Brain microvascular endothelial cell (primary cell): ENCODE data around the gene SHTN1.

Experiments used
- DNase-seq: peaks from one replicate; pipeline ENCODE4 v3.0.0-alpha.2; 2020
- H3K27ac ChIP-seq: fragments of 250-450 bp; sonication (Bioruptor Pico); 2 replicates; pipeline ENCODE4 v1.5.1; 2020; ENCODE audit warnings: mild to moderate bottlenecking, moderate library complexity
- H3K27me3 ChIP-seq: fragments of 250-450 bp; sonication (Bioruptor Pico); replicated peaks from 2 replicates; pipeline ENCODE4 v1.5.1; 2020; ENCODE audit warnings: mild to moderate bottlenecking
- H3K36me3 ChIP-seq: fragments of 250-450 bp; sonication (Bioruptor Pico); replicated peaks from 2 replicates; pipeline ENCODE4 v1.5.1; 2020; ENCODE audit warnings: mild to moderate bottlenecking
- H3K4me3 ChIP-seq: 2 replicates; pipeline ENCODE4 v1.5.1; 2011; ENCODE audit warnings: low read depth, mild to moderate bottlenecking, control low read depth, low read length, moderate library complexity
- in situ Hi-C: cut with HindIII; loops from 2 replicates; pipeline ENCODE4 v1.10.0; 2017; ENCODE audit warnings: low sequenced_read_pairs, low pct_ligation_motif_present
- TF ChIP-seq, protein P1 (sequence below): IDR thresholded peaks from 2 replicates; pipeline ENCODE4 v1.5.1; 2011; ENCODE audit warnings: low read depth, mild to moderate bottlenecking, moderate library complexity, low read length, control low read depth, inconsistent platforms; ENCODE audit errors: missing control alignments

The SHTN1 gene

DNA sequence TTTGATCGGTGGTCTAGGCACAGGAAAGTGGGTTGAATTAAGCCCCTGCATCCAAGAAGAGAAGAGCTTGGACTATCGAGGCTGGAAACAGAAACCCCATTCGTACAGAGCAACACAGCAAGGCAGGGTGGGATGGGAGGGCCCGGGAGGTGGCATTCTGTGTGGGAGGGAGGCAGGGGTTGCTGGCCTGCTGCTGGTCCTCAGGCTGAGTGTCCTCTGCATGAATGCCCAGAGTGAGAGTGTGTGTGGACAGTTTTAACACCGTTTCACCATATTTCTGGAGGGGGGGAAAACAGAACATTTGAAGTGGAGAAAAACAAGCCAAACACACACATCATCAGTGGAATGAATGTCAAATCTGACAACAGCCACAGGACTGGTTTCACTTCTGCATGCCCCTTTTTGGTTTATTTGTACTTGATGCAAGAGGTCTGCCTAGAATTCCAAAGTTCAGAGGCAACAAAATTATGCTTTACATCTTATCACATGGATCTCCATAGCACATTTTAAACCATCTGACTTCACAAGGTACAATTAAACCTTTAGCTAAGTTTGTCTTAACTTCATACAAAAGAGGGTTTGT is 166.8 kb downstream of the SHTN1 start:
- Histone ChIP-seq H3K27me3 (peaks cover 2% of the 10 kb centered on the region), H3K36me3 (no peaks in the 10 kb centered on the region), H3K4me3 (no peak overlapping the region), H3K27ac (no peak overlapping the region)
- TF ChIP-seq, protein P1, sequence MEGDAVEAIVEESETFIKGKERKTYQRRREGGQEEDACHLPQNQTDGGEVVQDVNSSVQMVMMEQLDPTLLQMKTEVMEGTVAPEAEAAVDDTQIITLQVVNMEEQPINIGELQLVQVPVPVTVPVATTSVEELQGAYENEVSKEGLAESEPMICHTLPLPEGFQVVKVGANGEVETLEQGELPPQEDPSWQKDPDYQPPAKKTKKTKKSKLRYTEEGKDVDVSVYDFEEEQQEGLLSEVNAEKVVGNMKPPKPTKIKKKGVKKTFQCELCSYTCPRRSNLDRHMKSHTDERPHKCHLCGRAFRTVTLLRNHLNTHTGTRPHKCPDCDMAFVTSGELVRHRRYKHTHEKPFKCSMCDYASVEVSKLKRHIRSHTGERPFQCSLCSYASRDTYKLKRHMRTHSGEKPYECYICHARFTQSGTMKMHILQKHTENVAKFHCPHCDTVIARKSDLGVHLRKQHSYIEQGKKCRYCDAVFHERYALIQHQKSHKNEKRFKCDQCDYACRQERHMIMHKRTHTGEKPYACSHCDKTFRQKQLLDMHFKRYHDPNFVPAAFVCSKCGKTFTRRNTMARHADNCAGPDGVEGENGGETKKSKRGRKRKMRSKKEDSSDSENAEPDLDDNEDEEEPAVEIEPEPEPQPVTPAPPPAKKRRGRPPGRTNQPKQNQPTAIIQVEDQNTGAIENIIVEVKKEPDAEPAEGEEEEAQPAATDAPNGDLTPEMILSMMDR: no peak
- no peak for DNase-seq
- in situ Hi-C loops: no loop called here

DNA sequence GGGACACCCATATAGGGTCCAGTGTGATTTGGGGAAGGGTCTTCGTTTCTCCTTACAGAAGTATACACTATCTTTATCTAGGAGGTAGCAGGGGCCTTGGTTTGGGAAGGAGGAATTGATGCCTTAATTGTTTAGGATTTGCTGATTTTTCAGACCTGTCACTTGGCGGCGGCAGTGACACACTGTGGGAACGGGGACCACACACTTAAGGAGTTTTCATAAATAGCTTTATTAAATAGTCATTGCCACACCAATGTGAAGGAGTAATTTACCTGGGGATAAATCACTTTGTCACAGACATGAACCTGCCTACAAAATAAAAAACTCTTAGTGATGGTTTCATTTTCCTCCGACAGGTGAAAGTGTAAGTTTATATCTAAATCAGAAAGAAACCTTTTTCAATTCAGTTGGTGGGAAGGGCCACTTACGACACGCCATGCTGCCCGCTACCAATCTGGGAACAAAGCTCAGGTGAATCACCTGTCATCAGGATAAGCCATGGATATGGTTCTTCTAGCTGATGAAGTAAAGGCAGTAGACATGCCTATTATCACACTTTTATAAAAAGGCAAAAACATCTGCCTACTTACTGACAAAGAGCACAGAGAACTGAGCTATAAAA is 168.0 kb downstream of the SHTN1 start:
- in situ Hi-C loops: no loop called here
- TF ChIP-seq, protein P1: peak; percentile 65
- H3K4me3 ChIP-seq: no peak overlapping the region
- H3K36me3 ChIP-seq: no peaks in the 10 kb centered on the region
- peaks cover 2% of the 10 kb centered on the region for H3K27me3 ChIP-seq
- H3K27ac ChIP-seq: no peak overlapping the region
- DNase-seq: no peak

DNA sequence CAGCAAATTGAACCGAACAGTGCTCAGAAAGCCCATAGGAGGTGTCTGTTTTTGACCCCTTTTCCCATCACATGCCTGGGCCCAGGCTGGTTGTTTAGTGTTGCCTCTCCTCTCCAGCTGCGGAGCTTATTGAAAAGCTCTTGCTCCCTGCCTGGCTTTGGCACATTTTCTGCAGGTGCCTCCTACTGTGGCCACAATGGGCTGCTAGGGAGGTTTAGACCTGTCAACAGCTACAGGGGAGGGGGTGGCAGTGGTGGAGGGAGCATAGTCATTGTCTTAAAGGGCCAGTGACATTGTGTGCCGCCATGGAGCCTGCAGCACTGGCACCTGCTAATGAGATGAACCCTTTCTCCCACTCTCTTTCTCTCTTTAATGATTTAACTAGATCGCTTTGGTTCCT is 168.9 kb downstream of the SHTN1 start:
- H3K27ac ChIP-seq: no peak overlapping the region

DNA sequence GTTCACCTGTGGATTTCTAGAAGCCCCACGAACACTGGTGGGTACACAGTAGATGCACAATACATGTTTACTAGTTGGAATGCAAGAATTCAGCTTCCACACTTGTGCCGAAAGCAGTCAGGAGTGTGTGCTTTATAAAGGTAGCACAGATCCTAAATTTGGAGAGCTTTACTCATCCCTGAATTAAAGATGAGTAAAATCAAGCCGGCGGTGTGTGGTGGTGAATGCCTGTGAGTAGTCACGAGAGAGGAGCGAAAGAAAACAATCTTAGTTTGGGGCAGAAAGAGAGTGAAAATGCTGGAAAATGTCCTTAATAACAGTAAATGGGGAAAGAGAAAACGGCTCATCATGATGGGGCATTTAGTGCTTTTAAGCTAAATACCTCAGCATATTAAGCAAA is 169.3 kb downstream of the SHTN1 start:
- Histone ChIP-seq H3K27ac (no peak overlapping the region), H3K4me3 (no peak overlapping the region), H3K27me3 (peaks cover 2% of the 10 kb centered on the region), H3K36me3 (no peaks in the 10 kb centered on the region)
- TF ChIP-seq, protein P1: no peak
- no peak for DNase-seq
- in situ Hi-C loops: no loop called here

More for the DNA sequence above, 168.9 kb downstream of the SHTN1 start:
- TF ChIP-seq, protein P1: no peak
- in situ Hi-C loops: no loop called here
- Histone ChIP-seq H3K4me3 (no peak overlapping the region), H3K36me3 (no peaks in the 10 kb centered on the region), H3K27me3 (peaks cover 2% of the 10 kb centered on the region)
- DNase-seq: no peak

DNA sequence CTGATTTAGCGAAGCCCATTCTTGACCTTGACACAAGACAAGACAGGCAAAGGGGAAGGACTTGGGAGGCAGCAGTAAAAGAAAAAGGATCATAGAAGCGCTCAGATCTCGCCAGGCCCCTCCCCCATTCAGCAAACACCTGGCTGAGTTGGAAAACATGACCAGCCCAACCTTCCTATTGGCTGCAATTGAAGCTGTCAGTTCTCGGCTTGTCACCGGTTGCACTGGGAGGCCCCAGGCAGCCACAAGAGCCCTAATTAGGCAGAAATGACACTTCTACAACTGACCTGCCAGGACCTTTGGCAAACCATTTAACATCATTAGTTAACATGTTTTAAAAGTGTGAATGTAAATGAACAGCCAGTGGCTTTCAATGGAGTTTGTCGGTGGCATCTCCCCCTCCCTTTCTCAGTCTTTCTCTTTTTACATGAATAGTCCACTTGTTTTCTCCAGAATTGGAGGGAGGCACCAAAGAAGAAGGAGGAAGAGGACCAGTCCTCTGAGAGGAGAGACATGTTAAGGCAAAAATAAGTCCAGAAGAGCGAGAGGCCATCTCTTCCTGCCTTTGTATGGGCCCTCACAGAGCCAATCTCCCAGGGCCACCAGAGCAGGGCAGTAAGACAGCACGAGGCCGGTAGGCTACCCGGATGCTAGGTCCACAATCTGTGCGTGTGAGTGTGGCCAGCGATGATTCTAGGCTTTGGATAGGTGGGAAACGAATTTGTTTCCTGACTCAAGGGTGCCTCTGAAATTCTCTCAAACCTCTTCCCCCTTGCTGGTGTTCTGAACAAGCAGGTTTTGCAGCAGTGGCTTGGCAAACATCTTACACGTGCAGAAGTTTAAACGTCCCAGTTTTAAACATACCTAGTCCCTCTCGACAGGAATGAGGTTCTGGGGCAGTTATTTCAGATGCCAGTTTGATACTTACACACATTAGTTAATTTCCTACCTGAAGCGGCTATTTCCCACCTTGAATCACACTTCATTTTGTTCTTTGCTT is 170.7 kb downstream of the SHTN1 start:
- no peak overlapping the region for H3K4me3 ChIP-seq
- no peak for DNase-seq
- H3K27me3 ChIP-seq: peaks cover 2% of the 10 kb centered on the region
- in situ Hi-C loops: no loop called here
- no peak overlapping the region for H3K27ac ChIP-seq
- TF ChIP-seq, protein P1: no peak
- no peaks in the 10 kb centered on the region for H3K36me3 ChIP-seq
